ENCODE measurements around the gene SPECC1L. TPM values are rescaled to one million over a fixed set of nuclear protein-coding genes. Genes with fewer than 3 reads are reported as not detected.
A peak's percentile ranks its signal among the peaks of the same experiment; 100 is the strongest.
"Not testable (repeated sequence)": the region's sequence is repeated elsewhere in the genome, so short reads cannot be mapped to it uniquely, and the experiment has no call there.

The SPECC1L gene
- total RNA-seq, 8 experiments from 2014 or later = 17.0 to 52.1 (median 43.0) TPM

GRCh38 chr22:24249413-24249812, 21.2 kb upstream of the SPECC1L start:
- no CpG with 5 or more reads among the region's 8 CpGs for WGBS, 10 experiments
- not testable (repeated sequence) for ATAC-seq (replicated peaks in 6 of 8); H3K4me3 ChIP-seq; H3K4me1 ChIP-seq (replicated peaks in 1 of 2); H3K27ac ChIP-seq
- in situ Hi-C loops (cut with MboI; ENCODE audit: low pct_unique_long_range_greater_than_20kb in 2 of 9, low sequenced_read_pairs in 9 of 9, unreplicated experiment in 9 of 9) = loop anchor here in 1 of 9 experiments (10.0 kb wide), 1 partner anchor 55 kb away; no protein-coding TSS in a partner anchor

- H3K4me1 ChIP-seq (replicated peaks in 1 of 2); H3K27ac ChIP-seq; ATAC-seq (replicated peaks in 6 of 8); H3K4me3 ChIP-seq; in situ Hi-C loops (cut with MboI; ENCODE audit: low pct_unique_long_range_greater_than_20kb in 2 of 9, low sequenced_read_pairs in 9 of 9, unreplicated experiment in 9 of 9): not testable (repeated sequence)
- no CpG with 5 or more reads among the region's 28 CpGs for WGBS, 10 experiments
Measured at GRCh38 chr22:24251286-24251685, 19.3 kb upstream of the SPECC1L start.

DNA sequence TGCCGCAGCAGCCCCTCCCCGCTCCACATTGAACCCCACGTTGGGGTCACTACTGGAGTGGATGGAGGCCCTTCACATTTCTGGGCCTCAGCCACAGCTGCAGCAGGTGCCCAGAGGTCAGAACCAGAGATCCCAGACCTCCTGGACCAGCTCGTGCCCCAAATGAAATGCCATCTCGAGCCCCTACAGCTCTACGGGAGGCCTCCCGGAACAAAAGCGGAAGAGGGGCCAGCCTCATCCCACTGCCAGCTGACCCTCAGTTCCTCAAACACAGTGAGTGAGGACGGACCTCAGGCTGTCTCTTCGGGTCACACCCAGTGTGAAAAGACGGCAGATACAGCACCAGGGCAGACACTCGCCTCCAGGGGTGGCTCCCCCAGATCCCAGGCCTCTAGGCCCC, 17.5 kb upstream of the SPECC1L start:
- H3K4me3 ChIP-seq; in situ Hi-C loops (cut with MboI; ENCODE audit: low pct_unique_long_range_greater_than_20kb in 2 of 9, low sequenced_read_pairs in 9 of 9, unreplicated experiment in 9 of 9); H3K27ac ChIP-seq; ATAC-seq (replicated peaks in 6 of 8); H3K4me1 ChIP-seq (replicated peaks in 1 of 2): not testable (repeated sequence)
- no CpG with 5 or more reads among the region's 12 CpGs for WGBS, 10 experiments

DNA sequence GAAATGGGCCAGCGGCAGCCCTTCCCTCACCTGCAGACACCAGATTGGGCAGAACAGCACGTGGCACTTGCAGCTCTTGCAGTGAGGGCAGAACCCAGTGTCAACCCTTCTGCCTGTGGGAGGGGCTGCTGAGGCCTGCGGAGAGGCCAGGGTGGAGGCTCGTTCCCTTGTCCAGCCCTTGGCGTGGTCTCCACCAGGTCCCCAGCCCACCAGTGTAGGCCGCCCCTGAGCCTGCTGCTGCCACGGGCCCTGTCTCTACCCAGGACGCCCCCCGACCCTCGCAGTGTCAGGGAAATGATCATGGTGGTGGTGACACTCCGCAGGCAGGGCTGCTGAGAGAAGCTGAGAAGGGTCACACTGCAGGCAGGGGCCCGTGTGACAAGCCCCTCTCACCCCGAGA, 14.5 kb upstream of the SPECC1L start:
- WGBS, 10 experiments = no CpG with 5 or more reads among the region's 13 CpGs
- in situ Hi-C loops (cut with MboI; ENCODE audit: low pct_unique_long_range_greater_than_20kb in 2 of 9, low sequenced_read_pairs in 9 of 9, unreplicated experiment in 9 of 9); H3K27ac ChIP-seq; H3K4me3 ChIP-seq; ATAC-seq (replicated peaks in 6 of 8); H3K4me1 ChIP-seq (replicated peaks in 1 of 2): not testable (repeated sequence)

DNA sequence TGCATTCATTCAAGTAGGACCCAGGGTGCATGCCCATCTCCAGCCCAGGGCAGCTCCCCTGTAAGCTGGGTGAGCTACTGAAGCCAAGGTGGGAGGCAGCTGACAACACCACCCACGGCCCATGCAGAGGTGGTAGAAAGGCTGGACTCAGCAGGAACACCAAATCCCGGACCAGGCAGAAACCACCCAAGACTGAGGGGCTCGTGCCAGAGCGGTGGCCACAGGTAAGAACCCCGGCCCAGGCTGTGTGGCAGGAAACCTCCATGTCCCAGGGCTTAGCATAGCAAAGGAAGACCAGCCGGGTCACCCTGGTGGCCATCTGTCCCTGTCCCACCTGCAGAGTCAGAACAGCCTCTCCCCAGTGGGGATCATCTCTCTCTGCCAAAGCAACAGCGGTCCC, 13.9 kb upstream of the SPECC1L start:
- no CpG with 5 or more reads among the region's 7 CpGs for WGBS, 10 experiments
- in situ Hi-C loops (cut with MboI; ENCODE audit: low pct_unique_long_range_greater_than_20kb in 2 of 9, low sequenced_read_pairs in 9 of 9, unreplicated experiment in 9 of 9) = not testable (repeated sequence)

DNA sequence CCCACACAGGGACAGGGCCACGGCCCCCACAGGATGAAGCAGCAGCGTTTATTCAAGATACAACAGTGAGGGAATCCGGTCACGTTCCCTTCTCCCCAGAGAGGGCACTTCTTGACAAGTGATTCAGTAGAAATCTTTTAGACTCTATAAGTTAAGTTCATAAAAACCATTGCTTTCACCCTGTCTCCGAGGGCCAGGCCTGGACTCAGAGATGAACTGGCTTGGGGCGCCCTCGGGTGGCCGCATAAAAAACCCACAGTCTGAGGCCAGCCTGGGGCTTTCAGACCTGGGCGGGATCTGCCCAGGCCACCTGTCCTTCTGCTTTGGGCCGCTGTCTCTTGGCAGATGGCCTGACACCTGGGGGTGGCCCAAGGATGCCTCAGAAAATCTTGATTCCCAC, 11.2 kb upstream of the SPECC1L start:
- H3K4me3 ChIP-seq; in situ Hi-C loops (cut with MboI; ENCODE audit: low pct_unique_long_range_greater_than_20kb in 2 of 9, low sequenced_read_pairs in 9 of 9, unreplicated experiment in 9 of 9); ATAC-seq (replicated peaks in 6 of 8): not testable (repeated sequence)
- Histone ChIP-seq H3K27ac (peak overlapping the region in 1 of 2 donors; percentile 1), H3K4me1 (replicated peaks in 1 of 2) (peaks cover 14 to 15% of the 10 kb centered on the region in 2 donors)
- WGBS, 10 experiments = no CpG with 5 or more reads among the region's 10 CpGs

More for the DNA sequence above, 13.9 kb upstream of the SPECC1L start:
- not testable (repeated sequence) for H3K27ac ChIP-seq; H3K4me3 ChIP-seq; H3K4me1 ChIP-seq (replicated peaks in 1 of 2); ATAC-seq (replicated peaks in 6 of 8)

GRCh38 chr22:24262185-24262749, 8.4 kb upstream of the SPECC1L start:
- 70 to 100% (median 80%) methylated on average over 1 to 4 of the region's 18 CpGs; no CpG with 5 or more reads in 7 of the 10 experiments for WGBS, 10 experiments
- in situ Hi-C loops (cut with MboI; ENCODE audit: low pct_unique_long_range_greater_than_20kb in 2 of 9, low sequenced_read_pairs in 9 of 9, unreplicated experiment in 9 of 9) = not testable (repeated sequence)

DNA sequence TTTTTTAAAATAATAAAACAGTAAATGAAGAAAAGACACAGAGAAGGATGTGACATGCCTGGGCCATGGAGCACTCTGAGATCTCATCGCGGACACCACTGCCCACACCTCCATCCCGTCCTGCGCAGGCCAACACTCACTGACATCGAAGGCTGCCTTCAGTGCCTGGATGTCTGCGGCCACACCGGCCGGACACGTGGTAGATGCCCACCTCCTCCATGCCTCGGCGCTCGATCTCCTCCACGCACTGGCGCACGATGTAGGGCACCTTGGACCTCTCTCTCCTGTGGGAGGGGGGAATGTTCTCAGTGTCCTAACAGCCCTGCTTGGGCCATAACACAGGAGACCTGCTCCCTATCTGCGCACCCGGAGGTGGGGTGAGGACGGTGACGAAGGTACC, 7.2 kb upstream of the SPECC1L start:
- in situ Hi-C loops (cut with MboI; ENCODE audit: low pct_unique_long_range_greater_than_20kb in 2 of 9, low sequenced_read_pairs in 9 of 9, unreplicated experiment in 9 of 9); ATAC-seq (replicated peaks in 6 of 8); H3K4me3 ChIP-seq: not testable (repeated sequence)
- Histone ChIP-seq H3K27ac (peak overlapping the region; percentile 84 to 85), H3K4me1 (replicated peaks in 1 of 2) (peaks cover 30 to 32% of the 10 kb centered on the region in 2 donors)
- 100% methylated on average over 1 of the region's 19 CpGs; no CpG with 5 or more reads in 9 of the 10 experiments for WGBS, 10 experiments

More at GRCh38 chr22:24262185-24262749, 8.4 kb upstream of the SPECC1L start:
- peaks cover 30 to 32% of the 10 kb centered on the region in 2 donors for H3K4me1 ChIP-seq (replicated peaks in 1 of 2)
- ATAC-seq (replicated peaks in 6 of 8); H3K27ac ChIP-seq; H3K4me3 ChIP-seq: not testable (repeated sequence)

DNA sequence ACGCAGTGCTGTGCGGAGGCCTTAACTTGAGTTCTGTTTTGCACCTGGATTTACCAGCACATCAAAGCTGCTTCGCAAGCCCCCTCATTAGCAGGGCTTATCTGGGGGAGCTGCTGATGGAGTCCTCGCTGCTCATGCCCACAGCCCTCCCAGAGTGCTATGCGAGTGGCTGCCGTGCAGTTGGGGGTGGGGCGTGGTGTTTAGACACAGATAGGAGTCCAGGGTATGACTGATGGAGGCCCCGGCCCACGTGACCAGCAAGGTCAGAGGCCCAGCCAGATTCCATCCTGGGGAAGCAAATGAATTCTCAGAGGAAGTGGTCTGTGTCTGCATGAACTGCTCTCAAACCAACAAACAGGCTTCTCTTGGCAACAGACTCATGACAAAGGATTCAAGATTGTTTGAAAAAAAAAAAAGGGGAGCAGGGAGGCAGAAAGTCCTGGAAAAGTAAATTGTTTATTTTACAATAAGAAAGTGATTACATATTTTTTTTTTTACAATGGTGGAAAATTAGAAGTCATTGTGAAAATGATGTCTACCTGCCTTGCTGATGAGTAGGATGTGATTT, 6.2 kb upstream of the SPECC1L start:
- in situ Hi-C loops (cut with MboI; ENCODE audit: low pct_unique_long_range_greater_than_20kb in 2 of 9, low sequenced_read_pairs in 9 of 9, unreplicated experiment in 9 of 9) = not testable (repeated sequence)

DNA sequence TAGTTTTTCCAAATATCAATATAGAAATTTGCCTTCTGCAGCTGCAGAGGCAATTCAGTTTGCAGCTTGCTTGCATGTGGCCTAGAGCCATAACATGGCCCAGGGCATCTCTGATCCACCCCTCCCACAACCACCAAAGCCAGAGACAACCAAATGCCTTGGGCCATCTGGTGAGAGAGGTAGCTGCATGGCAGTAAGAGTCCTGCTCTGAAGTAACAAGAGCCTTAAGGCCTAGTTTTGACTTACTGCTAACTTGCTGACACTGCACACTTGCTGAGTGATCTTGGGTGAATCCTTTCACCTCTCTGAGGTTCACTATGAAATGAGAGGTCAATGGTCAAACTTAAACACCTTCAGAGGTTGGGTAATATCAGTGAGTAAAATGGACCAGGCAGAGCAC, 4.9 kb upstream of the SPECC1L start:
- H3K27ac ChIP-seq = peak overlapping the region; percentile 82 to 83
- ATAC-seq (replicated peaks in 6 of 8) = peak in 2 of 8 experiments; percentile 31 to 38
- in situ Hi-C loops (cut with MboI; ENCODE audit: low pct_unique_long_range_greater_than_20kb in 2 of 9, low sequenced_read_pairs in 9 of 9, unreplicated experiment in 9 of 9) = no loop called here
- no peak overlapping the region for H3K4me3 ChIP-seq
- peaks cover 25 to 32% of the 10 kb centered on the region in 2 donors for H3K4me1 ChIP-seq (replicated peaks in 1 of 2)

More for the DNA sequence above, 6.2 kb upstream of the SPECC1L start:
- H3K4me3 ChIP-seq = not testable (repeated sequence)
- peak overlapping the region; percentile 84 to 85 for H3K27ac ChIP-seq
- peaks cover 26 to 32% of the 10 kb centered on the region in 2 donors for H3K4me1 ChIP-seq (replicated peaks in 1 of 2)
- no CpG with 5 or more reads among the region's 9 CpGs for WGBS, 10 experiments
- peak in 3 of 8 experiments; percentile 38 to 46 (median 38) for ATAC-seq (replicated peaks in 6 of 8)

- ATAC-seq (replicated peaks in 6 of 8); H3K27ac ChIP-seq; in situ Hi-C loops (cut with MboI; ENCODE audit: low pct_unique_long_range_greater_than_20kb in 2 of 9, low sequenced_read_pairs in 9 of 9, unreplicated experiment in 9 of 9); H3K4me3 ChIP-seq: not testable (repeated sequence)
- H3K4me1 ChIP-seq (replicated peaks in 1 of 2) = peaks cover 25 to 32% of the 10 kb centered on the region in 2 donors
- 20 to 100% (median 93%) methylated on average over 1 to 6 of the region's 6 CpGs; no CpG with 5 or more reads in 1 of the 10 experiments for WGBS, 10 experiments
Measured at GRCh38 chr22:24266495-24266894, 4.1 kb upstream of the SPECC1L start.

- in situ Hi-C loops (cut with MboI; ENCODE audit: low pct_unique_long_range_greater_than_20kb in 2 of 9, low sequenced_read_pairs in 9 of 9, unreplicated experiment in 9 of 9) = no loop called here
- Histone ChIP-seq H3K4me1 (replicated peaks in 1 of 2) (peaks cover 15 to 16% of the 10 kb centered on the region in 2 donors), H3K4me3 (peak overlapping the region; percentile 55 to 97 (median 75)), H3K27ac (peak overlapping the region; percentile 94 to 95)
- ATAC-seq (replicated peaks in 6 of 8) = peak in 5 of 8 experiments; percentile 32 to 46 (median 40)
- WGBS, 10 experiments = 0 to 8% (median 0%) methylated on average over 2 to 15 of the region's 25 CpGs; no CpG with 5 or more reads in 3 of the 10 experiments
Measured at GRCh38 chr22:24271386-24271854, 789 bp downstream of the SPECC1L start.

DNA sequence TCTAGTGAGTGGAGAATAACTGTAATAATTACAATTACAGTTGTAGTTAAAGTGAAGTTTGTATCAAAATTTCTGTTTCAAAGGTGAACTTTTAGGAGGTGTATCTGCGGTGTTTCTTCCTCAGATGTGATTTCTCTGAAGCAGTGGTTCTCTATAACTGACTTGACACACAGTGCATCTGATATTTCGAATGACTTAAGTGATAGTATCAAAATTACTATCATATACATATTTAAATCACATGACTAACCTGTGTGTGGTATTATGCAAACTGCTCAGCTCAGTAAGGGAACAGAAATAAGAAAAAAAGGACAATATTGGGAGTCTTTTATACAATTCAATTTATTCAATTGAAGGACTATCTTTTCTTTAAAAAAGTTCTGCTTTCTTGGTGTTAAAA, 2.4 kb downstream of the SPECC1L start:
- not testable (repeated sequence) for ATAC-seq (replicated peaks in 6 of 8); H3K4me3 ChIP-seq

More for the DNA sequence above, 2.4 kb downstream of the SPECC1L start:
- peaks cover 15 to 19% of the 10 kb centered on the region in 2 donors for H3K4me1 ChIP-seq (replicated peaks in 1 of 2)
- WGBS, 10 experiments = 100% methylated on average over 2 of the region's 2 CpGs; no CpG with 5 or more reads in 9 of the 10 experiments
- H3K27ac ChIP-seq; in situ Hi-C loops (cut with MboI; ENCODE audit: low pct_unique_long_range_greater_than_20kb in 2 of 9, low sequenced_read_pairs in 9 of 9, unreplicated experiment in 9 of 9): not testable (repeated sequence)
